Kasumi-1 (cell line): Measurements from ENCODE around the gene SERPINB12.

ENCODE experiments used
- DNase-seq, 2 experiments: peaks; one replicate each; lab custom pipeline; 2025; lab: John Stamatoyannopoulos, UW

The SERPINB12 gene

DNA sequence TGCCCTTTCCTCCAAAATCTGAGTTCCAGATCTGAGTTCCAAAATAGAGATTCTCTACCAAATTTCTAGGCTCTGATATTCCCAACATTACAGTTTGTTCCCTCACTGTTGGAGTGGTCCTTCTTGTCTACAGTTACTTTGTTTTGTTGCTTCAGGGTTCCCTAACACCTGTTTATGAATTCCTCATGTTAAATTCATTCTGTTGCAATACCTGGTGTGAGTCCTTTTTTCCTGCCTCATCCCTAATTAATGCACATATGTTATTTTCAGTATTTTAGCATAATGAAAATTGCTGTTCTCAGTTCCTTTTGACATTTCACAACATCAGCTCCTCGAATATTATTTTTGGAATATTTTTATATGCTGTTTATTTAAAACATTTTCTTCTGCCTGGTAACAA lies 61.2 kb downstream of the SERPINB12 start:
- DNase-seq: no peak

DNA sequence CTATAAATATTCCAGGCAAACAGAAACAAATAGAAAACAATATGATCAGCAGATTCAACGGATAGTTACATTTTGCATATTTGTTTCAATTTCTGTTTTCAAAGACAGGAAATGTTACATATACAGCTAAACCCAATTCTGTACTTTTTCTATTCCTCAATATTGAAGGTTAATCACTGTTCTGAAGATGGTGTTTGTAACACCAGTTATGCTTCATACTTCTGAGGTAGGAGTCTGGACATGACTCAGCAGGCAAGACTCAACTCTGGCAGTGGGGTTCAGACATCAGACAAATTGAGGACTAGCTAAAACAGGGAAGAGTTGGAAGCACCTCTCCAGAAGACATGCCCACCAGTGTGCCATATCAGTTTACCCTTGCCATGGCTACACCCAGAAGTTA lies 61.6 kb downstream of the SERPINB12 start:
- no peak for DNase-seq

DNA sequence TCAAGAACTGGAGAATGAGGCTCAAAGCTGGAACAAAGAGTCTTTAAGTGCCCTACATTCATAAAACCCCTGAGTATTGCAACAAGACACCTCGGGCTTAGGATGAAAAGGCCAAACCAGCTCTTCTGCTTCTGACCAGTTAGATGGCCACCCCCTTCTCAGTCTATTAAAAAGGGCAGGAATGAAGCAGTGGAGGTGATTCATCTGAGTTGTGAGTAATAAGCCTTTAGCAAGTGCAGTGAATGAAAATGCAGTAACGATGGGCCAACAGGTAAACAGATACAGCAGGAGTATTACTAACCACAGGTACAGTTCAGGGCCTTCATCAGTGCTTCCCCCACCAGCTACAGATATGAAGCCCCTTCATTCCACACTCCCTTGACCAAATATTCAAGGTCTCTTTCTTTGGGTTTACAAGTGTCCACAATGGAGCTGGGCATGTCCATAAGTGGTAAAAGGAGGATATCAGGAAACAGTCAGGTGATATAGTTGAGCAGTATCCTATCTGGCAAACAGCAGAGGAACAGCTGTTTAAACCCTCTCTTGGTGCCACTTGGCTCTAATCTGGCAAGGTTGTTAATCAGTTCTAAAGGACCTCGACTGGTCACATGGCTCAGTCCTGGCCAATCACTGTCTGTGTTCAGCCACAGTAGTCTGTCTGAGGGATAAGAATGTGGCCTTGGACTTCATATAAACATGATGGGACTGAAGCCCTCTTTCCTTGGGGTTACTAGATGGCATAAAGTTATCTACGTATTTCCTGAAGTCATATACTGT lies 62.8 kb downstream of the SERPINB12 start:
- no peak for DNase-seq

DNA sequence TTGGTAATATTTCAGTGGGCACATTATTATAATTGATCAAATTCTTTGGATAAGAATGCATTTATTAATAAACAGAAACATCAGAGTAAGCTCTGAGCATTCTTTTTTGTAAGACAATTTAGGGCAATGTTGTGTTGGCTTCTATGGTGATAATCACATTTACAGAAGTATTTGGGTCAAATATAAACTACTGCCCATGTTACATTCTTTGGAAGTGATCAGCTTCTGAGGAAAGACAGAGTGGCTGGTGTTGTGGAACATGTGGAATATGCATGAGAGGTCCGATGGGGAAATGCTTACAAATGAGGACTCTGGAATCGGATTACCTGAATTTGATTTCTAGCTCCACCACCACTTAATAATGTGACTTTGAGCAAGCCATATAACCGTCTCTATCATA lies 64.4 kb downstream of the SERPINB12 start:
- no peak for DNase-seq

DNA sequence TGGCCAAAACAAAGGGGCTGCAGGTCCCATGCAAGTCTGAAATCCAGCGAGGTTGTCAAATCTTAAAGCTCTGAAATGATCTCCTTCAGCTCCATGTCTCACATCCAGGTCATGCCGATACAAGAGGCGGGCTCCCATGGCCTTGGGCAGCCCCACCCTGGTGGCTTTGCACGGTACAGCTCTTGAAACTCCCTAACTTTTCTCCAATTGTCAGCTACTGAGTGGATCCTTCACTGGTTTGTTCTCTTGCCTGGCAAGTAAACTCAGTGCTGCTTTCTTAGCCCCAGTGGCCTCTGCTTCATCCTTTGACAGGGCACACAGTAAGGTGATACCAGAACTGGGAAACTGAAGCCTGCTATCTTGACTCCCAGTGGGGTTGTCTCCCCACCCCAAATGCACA lies 71.3 kb downstream of the SERPINB12 start:
- no peak for DNase-seq

DNA sequence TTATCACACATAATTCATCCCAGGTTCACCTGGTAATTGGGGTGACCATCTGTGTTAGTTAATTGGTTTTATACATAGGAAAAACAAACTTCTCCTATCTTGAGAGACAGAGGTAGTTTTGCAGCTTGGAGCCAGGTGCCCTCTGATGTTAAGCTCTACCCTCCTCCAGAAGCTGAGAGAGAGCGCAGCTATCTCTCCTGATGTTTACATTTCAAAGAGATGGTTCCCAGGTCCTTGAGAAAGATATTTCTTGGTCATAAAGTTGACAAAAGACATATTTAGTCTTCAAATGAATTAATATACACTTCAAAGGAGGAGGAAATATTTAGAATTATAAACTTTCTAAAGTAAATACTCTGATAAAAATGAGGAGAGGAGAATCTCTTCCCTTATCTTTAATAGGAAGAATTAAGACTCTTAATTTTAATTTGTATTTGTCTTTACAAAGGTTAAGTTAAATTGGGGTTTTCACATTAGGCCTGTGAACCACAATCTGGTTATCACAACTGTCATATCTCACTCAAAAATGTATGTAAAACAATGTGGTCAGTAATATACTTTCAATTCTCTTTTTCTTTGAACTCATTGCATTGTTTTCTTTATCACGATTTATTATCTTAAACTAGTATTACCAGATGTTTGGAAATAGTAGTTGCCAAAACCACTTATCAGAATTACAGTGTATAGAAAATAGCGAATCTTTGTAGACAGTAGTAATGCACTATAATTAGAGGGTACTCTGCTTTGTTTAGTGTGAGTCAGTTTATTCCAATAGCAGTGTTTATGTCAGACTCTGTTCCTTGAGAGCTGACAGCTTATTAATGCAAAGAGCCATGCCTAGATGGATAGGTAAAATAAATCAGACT lies 75.1 kb downstream of the SERPINB12 start:
- DNase-seq: no peak

DNA sequence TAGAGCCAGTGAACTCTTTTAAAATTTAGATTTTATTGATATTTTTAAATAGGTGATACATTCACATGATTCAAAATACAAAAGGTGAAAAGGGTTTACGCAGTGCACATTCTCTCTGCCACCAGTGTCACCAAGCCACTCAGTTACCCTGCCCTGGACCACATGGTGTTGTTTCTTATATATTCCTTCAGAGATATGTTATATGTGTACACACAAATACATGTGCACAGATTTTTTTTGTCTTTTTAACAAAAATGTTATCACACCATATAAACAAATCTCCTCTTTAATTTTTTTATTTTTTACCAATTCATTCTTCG lies 75.7 kb downstream of the SERPINB12 start:
- DNase-seq: no peak
